Activated CD8-positive, alpha-beta memory T cell treated with anti-CD3 and anti-CD28 coated beads for 4 hours (primary cell): ENCODE measurements around the gene STAG2.

Experiments
- DNase-seq, 2 donors: peaks; one replicate each; pipeline ENCODE4 v3.0.0-alpha.2; 2020; ENCODE audit warnings: low read depth in 2 of 2

The STAG2 gene

DNA sequence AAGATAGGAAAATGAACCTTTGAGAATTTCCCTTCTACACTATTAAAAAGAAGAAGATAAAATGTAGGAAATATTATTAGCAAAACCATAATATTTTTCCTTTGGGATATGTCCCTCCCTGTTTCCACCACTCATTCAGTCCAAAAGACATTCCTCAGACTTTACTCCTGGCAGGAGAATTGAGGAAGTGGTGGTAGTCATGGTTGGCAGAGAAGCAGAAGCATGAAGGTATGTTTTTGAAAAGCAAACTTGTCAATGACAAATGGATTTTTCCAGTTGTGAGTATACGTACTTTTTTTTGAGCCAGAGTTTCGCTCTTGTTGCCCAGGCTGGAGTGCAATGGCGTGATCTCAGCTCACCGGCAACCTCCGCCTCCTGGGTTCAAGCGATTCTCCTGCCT, 13.7 kb downstream of the STAG2 start:
- DNase-seq = no peak

DNA sequence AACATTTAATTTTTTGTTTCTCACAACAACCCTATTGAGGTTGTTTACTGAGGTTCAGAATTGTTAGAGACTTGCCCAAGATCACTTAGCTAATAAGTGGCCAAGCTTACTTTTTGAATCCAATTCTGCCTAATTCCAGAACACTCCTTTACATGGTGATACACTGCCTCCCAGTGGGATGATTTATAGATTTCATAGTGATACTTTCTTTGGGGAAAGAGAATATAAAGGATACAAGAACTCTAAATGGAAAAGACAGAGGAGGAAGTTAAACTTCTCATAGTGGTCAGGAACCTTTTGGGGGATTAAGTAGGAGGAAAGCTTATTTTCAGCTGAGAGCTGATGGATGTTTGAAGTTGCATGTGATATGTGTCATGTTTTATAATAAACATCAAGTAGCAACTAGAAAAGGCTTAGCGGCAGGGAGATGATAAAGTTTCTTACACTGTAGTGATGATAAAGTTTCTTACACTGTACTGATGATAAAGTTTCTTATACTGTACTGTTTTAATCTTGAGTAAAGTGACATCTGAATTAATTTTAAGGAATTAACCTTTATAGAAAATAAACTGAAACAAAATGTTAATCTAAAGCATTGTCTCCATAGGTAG, 15.3 kb downstream of the STAG2 start:
- no peak for DNase-seq

DNA sequence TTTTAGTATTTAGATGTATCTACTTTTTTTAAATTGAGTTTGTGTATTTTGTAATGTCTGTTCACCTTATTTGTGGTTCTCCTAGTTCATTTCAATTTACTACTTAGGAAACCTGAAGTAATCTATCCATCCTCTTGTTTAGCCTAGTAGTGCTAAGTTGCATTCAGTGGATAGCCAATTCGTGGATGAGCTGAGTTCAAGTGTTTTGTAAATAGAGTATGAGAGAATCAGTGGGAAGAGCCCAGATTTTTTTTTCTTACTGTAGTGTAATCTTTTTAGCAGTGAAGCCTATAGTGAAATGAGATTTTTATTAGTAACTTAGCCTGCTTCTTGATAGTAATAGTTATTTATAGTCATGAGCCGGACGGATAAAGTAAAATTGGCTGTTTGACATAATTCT, 21.7 kb downstream of the STAG2 start:
- no peak for DNase-seq

DNA sequence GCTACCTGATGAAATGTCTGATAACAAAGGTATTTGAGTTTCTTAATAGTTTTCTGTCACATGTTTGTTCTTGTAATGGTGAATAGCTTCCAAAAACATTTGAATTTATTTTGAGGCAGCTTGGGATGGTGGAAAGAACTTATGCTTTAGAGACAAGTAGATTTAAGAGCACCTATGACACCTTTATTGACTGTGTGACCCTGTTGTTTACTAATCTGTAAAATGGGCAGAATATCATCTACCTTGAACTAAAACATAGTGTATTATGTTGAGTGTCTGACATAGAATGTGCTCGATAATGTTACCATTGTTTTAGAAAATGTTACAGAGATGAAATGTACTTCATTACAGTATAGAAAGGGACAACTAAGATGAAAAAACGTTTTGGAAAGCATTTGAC, 24.9 kb downstream of the STAG2 start:
- no peak for DNase-seq

DNA sequence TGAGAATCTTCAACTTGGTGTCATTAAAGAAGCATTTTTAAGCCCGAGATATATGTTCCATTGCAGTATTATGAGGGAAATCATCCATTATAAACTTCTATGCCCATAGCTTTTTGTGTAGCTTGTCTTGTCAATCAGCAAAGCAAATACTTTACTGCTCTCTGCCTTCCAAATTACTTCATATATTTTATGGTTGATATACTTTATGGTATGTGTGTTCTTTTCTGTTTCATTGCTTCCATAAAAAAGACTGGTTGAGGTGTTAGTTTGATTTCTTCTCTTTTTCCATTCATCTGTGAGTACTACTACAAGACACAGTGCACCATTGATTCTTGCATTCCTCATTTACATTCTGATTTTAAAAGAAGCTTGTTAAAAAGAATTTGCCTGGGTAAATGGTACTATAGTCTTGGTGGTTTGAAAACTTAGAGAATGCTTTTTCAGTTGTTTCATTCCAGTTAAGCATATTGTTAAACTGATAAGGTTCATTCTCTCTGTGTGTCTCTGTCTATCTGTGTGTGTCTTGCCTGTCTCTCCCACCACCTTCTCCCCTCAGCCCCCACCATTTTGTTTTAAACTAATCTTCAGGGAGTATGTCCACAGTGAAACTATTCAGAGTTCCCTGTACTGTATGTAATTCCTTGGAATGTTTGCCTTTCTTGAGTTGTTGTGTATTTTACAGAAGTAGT, 27.1 kb downstream of the STAG2 start:
- DNase-seq = no peak

DNA sequence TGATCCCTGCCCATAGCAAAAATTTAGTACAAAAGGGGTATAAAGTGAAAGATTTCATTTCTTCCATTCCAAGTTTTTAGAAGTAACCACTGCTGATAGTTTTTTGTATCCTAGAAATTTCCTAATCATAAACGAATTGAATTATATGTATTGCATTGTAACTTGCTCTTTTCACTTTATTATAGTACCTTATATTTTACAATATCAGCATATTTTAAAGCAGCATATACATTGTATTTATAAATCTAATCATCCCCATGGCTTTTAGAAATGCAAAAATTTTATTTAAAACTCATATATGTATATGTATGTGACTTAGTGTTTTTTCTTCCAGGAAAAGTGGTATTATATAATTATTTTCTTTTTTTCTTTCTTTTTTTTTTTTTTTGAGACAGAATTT, 27.7 kb downstream of the STAG2 start:
- no peak for DNase-seq

DNA sequence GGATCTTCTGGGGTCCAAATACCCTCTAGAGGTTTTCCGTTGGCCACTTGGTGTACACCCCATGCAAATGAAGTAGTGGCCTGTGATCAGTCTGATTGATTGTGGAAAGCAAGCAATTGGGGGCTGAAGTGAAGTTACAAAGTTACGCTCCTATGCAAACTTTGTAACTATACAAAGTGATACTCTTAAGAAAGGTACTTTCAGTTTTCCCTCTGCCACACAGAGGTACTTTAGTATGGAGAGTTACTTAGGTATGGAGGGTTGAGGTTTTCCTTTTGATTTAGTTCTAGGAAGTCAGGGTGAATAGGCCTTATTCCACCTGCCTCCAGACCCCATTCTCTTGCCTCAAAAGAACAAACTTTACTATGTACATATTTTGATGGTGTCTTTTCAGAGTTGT, 28.7 kb downstream of the STAG2 start:
- no peak for DNase-seq

DNA sequence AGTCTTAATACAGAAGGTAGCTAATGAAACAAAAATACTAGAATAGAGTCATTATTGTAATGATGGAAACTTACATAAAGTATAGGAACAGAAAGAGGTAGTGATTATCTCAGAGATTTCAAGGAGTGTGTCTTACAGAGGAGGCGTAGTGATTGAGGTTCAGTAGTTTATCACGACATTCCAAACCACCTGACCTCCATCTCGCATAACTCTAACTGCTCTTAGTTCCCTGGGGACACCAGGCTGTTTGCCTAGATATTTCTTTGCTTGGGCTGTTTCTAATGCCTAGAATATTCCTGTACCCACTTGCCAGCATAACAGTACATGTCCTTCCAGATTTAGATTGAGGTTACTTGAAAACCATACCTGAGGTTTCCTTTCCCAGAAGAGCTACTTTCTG, 29.1 kb downstream of the STAG2 start:
- no peak for DNase-seq

DNA sequence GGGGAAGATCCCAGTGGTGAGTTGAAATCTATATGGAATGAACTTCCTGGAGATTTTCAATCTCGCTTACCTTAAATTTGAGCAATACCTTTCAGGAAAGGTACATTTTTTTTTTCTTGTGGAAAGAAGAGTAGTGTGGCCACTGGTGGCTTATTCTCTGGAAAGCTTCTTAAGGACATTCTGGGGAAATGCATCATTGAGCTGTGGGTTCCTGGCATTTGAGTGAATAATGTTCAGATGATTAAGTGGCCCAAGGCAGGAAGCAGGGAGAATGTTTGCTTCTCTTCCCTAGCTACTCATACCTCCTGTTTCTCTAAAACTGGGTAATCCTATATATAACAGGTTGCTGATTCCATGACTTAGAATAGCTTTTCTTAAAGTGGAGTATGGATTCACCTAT, 31.8 kb downstream of the STAG2 start:
- no peak for DNase-seq

DNA sequence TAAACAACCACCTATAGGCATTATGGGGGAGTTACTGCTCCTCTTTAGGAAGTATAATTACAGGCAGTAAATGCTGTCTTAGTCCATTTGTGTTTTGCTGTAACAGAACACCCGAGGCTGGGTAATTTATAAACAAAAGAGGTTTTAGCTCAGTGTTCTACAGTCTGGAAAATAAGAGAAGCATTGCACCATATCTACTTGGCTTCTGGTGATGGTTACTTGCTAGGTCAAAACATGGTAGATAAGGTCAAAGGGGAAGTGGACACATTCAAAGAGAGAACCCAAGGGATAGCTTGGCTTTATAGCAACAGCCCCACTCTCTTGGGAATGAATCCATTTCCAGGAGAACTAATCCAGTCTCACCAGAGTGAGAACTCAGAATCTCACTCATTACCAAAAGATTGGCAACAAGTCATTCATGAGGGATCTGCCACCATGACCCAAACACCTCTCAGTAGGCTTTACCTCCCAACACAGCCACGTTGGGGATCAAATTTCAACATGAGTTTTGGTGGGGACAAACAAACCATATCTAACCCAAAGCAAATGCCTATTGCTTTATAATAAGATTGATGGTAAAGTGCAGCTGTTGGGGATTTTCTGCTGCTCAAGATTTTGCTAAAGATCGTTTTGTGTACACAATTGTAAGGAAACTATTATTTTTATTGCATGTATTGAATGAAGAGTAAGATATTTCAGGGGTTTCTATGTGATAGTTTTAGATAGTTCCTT, 32.6 kb downstream of the STAG2 start:
- DNase-seq = no peak

DNA sequence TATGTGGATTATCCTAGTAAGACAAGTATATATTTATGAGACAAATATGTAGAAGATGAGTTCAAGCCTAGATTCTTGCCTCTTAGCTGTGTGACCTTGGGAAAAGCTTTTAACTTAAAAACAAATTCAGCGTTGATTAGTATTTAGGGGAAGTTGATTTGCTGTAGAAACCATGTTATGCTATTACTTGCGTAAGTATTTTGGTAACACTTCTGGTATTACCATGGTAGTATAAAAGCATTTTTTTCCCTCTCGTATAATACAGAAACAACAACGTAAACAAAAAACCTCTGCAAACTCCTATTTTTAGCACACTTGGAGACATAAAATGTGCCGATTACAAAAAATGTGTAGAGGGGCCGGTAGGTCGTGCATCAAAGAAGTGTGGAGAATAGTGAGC, 33.2 kb downstream of the STAG2 start:
- DNase-seq = no peak

DNA sequence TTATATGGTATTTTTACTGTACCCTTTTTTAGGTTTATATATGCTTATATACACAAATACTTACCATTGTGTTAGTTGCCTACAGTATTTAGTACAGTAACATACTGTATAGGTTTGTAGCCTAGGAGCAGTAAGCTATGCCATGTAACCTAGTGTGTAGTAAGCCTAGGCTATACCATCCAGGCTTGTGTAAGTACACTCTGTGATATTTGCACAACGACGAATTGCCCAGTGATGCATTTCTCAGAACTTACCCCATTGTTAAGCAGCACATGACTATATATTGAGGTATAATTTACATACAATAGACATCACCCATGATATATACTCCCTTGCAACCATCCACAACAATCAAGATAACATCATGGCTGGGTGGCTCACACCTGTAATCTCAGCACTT, 40.1 kb downstream of the STAG2 start:
- no peak for DNase-seq

DNA sequence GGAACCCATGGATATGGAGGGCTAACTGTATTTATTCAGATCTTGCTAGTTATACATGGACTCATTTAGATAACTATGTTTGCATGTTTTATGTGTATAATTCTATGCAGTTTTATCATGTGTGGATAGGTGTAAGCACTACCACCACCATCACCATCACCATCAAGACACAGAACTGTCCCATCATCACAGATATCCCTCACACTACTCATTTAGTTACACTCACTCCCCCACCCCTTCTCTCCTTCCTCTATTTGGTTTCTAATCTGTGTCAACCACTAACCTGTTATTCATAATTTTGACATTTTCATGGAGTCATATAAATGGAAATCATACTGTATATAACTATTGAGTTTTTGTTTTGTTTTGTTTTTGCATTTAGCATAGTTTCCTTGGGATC, 43.7 kb downstream of the STAG2 start:
- no peak for DNase-seq

DNA sequence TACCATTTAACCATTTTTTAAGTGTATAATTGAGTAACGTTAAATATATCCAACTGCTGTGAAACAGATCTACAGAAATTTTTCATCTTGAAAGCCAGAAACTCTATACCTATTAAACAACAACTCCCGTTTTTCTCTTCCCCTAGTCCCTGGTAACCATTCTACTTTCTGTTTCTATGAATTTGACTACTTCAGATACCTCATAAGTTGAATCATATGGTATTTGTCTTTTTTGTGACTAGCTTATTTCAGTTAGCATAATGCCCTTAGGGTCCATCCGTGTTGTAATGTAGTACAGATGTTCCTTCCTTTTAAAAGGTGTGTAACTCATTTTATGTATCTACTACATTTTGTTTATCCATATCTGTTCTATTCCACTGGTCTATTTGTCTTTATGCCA, 48.7 kb downstream of the STAG2 start:
- DNase-seq = no peak

DNA sequence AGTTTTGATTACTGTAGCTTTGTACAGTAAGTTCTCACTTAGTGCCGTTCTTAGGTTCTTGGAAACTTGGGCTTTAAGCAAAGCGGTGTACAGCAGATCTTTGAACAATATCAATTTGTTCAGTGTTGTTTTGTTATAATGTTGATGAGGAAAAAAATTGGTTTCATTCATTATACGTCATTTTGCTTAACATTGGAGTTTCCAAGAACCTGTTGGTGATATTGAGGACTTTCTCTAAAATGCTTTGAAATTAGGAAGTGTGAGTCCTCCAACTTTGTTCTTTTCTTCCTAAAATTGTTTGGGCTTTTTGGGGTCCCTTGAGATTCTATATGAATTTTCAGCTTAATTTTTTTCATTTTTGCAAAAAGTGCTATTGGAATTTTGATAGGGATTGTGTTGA, 49.1 kb downstream of the STAG2 start:
- DNase-seq = no peak

DNA sequence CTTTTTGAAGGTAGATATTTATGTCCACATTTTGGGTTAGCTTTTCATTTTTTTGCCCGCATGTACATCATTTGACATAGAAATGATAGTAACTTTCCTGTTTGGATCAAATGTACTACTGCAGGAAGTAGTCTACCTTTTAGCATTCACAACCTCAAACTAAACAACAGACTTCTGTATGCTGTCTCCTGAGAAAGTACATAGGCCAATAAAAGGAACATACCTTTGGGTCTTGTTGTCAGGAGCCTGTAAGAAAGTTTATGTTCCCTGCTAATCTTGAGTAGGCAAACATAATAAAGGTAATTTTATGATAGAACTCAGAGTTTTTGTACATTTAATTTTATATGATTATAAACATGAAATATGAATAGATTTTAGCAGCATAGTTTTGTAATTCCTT, 54.2 kb downstream of the STAG2 start:
- DNase-seq = no peak

DNA sequence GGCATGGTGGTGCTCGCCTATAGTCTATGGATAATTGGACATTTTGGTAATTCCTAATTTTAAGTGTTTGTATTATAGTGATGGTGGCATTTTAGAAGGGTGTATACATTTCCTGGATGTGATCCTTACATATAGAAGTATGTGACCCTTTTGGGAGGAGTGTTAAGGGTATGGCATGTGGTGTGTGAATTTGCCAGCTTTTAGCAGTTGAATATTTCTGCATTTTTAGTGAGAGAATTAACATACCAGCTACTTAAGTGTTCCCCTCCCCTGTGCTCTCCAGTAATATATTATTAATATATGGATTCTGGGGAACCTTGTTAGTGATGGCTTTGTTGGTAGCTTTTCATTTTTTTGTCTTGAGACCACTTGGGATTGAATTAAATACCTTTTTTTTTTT, 55.3 kb downstream of the STAG2 start:
- no peak for DNase-seq

DNA sequence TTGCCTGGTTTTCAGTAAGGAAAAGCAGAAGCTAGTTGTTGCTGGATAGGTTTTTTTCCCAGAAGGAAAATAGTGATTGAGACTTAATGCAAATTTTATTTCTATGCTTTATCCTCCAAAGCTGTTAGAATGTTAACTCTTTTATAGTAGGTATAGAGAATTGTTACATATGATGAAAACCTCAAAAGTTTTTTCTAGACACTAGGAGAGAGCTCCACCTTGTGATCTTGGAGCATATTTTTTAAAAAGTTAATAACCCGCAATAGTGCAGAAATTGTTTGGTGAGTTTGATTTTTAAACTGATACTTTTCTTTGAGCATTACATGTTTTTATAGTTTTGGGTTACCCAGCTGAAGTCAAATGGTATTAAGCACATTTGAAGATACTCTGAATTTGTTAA, 56.5 kb downstream of the STAG2 start:
- no peak for DNase-seq

DNA sequence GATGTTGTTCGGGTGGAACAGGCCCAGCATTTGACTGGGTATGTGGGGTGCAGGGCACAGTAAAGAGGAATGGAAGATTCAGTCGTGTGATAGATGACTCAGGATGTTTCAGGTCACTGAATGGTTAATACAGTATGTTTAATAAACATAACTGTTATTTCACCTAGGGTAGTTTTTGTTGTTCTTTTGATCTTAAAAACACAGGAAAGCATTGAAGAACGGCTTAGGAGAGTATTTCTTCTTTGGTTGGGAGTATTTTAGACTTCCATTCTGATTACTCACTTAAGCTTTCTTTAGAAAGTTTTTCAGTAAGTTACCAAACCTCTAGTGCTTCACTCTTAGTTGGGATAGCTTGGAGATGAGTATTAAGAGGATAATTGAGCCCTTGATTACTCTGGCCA, 62.3 kb downstream of the STAG2 start:
- no peak for DNase-seq

DNA sequence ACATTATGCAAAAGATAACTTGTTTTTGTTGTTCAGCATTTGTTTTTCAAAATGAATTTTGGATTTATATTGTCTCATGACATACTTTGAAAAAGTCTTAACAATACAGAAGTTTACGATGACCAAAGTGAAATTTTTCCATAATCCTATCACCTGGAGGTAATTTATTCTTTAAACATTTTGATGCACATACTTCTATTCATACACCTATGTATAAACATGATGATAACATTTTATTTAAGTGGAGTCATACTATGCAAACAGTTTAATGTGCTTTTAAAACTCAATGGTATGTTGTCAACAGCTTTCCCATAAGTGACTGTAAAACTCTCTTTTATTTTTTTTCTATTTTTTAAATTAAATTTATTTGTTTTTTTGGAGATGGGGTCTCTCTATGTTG, 65.0 kb downstream of the STAG2 start:
- DNase-seq = no peak

DNA sequence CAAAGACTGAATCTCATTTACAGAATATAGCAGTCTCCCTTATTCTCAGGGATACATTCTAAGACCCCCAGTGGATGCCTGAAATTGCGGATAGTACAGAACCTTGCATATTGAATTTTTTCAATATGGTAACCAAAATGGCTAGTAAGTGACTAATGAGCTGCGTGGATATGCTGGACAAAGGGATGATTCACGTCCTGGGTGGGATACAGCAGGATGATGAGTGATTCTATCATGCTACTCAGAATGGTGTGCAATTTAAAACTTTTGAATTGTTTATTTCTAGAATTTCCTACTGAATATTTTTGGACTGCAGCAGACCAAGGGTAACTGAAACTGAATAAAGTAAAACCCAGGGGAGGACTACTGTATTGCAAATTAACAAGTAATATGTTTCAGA, 66.7 kb downstream of the STAG2 start:
- no peak for DNase-seq

DNA sequence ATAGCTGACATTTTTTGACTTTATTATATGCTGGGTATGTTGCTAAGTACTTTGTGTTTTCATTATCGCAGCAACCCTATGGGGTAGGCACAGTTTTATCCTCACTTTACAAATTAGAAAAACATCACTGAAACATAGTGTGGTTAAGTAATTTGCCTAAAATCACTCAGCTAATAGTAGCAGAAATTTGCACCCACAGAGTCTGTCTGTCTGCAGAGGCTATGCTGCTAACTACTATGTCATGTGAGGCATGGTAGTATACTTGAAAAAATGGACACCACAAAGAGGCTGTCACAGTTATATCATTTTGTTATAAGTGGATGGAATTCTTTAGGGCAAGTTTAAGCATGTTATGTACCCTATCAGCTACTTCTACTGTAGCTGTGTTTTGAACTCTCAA, 69.0 kb downstream of the STAG2 start:
- no peak for DNase-seq

DNA sequence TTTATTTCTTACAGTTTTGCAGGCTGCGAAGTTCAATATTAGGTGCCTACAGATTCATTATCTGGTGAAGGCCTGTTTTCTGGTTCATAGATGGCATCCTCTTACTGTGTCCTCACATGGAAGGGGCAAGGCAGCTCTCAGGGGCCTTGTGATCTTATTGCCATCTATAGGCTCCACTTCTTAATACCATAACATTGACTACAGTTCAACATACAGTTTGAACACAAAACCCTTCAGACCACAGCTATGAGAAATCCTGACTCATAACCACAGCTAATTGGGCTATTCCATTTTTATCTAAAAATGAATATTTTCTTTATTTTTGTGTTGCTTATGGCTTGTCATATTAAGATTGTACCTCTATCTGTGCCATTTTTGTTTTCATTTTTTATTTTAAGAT, 72.3 kb downstream of the STAG2 start:
- no peak for DNase-seq
